A549 (cell line): ENCODE results near the gene CDC42. TPM values are rescaled to one million over a fixed set of nuclear protein-coding genes. Genes with fewer than 3 reads are reported as not detected.

Experiments
- ATAC-seq, 2 experiments: fragments of 200-7000 bp in 1 of 2; fragments of >200 bp in 1 of 2; cut with Nextera tagmentation in 1 of 2; cut with Tn5 transposase in 1 of 2; 3 replicates each; pipeline versions ENCODE4 v1.8.0 to v1.9.1; 2018 to 2020; ENCODE audit warnings: mild to moderate bottlenecking in 1 of 2, moderate library complexity in 1 of 2
- CTCF ChIA-PET: fragments of 300-600 bp; sonication (Branson Sonifier 250); formaldehyde crosslinking; extraction: SDS; loops from one replicate; lab custom pipeline; 2021; ENCODE audit warnings: antibody characterized with exemption, inconsistent platforms; lab: Yijun Ruan, JAX
- POLR2A ChIA-PET: fragments of 350-600 bp; formaldehyde crosslinking; extraction: SDS; loops from one replicate; lab custom pipeline; 2021; ENCODE audit warnings: antibody characterized with exemption, inconsistent platforms; lab: Yijun Ruan, JAX
- DNase-seq, 2 experiments: peaks; one replicate each; pipeline versions ENCODE4 v3.0.0 to v3.0.0-alpha.2; 2011 to 2016; ENCODE audit warnings: low read depth in 1 of 2, low spot score in 1 of 2
- FAIRE-seq: peaks from 2 replicates; lab custom pipeline; 2011; peaks lifted over from hg19 to GRCh38; lab: Jason Lieb, UNC
- H3K27ac ChIP-seq, 2 experiments: fragments of >200 bp; sonication (Bioruptor Twin); formaldehyde crosslinking; 3 replicates each; pipeline ENCODE4 v1.5.1; 2016 to 2017
- H3K4me1 ChIP-seq: fragments of >200 bp; sonication (Bioruptor Twin); formaldehyde crosslinking; 3 replicates; pipeline ENCODE4 v1.6.1; 2016
- H3K4me2 ChIP-seq: fragments of >200 bp; sonication (Bioruptor Twin); formaldehyde crosslinking; 3 replicates; pipeline ENCODE4 v1.6.1; 2016
- H3K4me3 ChIP-seq: fragments of >200 bp; sonication (Bioruptor Twin); formaldehyde crosslinking; 3 replicates; pipeline ENCODE4 v1.5.1; 2016
- H3K9me3 ChIP-seq: fragments of >200 bp; sonication (Bioruptor Twin); formaldehyde crosslinking; 3 replicates; pipeline ENCODE4 v1.6.1; 2016
- EHF ChIP-seq: fragments of 250-450 bp; sonication (Bioruptor Pico); IDR thresholded peaks from 2 replicates; pipeline ENCODE4 v1.5.0; 2020; ENCODE audit warnings: mild to moderate bottlenecking
- ESRRA ChIP-seq: fragments of 150-350 bp; IDR thresholded peaks from 2 replicates; pipeline ENCODE4 v1.6.1; 2014; ENCODE audit warnings: mild to moderate bottlenecking, low read length, borderline replicate concordance
- FOSB ChIP-seq: fragments of 250-450 bp; sonication (Bioruptor Pico); IDR thresholded peaks from 2 replicates; pipeline ENCODE4 v1.5.0; 2020; ENCODE audit warnings: mild to moderate bottlenecking, moderate library complexity
- FOSL2 ChIP-seq, 2 experiments: fragments of 450-650 bp in 1 of 2; fragments of >200 bp in 1 of 2; sonication (Bioruptor Twin) in 1 of 2; formaldehyde crosslinking; IDR thresholded peaks; 2 replicates each; pipeline versions ENCODE4 v1.5.0 to v1.6.1; 2016 to 2020; ENCODE audit warnings: mild to moderate bottlenecking in 1 of 2, moderate library complexity in 1 of 2
- HEYL ChIP-seq: fragments of 250-450 bp; sonication (Bioruptor Pico); IDR thresholded peaks from 2 replicates; pipeline ENCODE4 v1.8.0; 2021; ENCODE audit warnings: mild to moderate bottlenecking, moderate library complexity
- NPAS2 ChIP-seq: fragments of 250-450 bp; sonication (Bioruptor Pico); IDR thresholded peaks from 2 replicates; pipeline ENCODE4 v1.8.0; 2022; ENCODE audit warnings: mild to moderate bottlenecking, moderate library complexity, borderline replicate concordance
- PHF8 ChIP-seq: fragments of 200-600 bp; sonication (generic); IDR thresholded peaks from 2 replicates; pipeline ENCODE4 v1.6.1; 2016; ENCODE audit warnings: low read depth, mild to moderate bottlenecking, antibody characterized with exemption, moderate library complexity, borderline replicate concordance
- POLR2A ChIP-seq: IDR thresholded peaks from 2 replicates; pipeline ENCODE4 v1.6.1; 2012; ENCODE audit warnings: mild to moderate bottlenecking, low read length
- RAD21 ChIP-seq, 2 experiments: fragments of >200 bp in 1 of 2; sonication (Bioruptor Twin) in 1 of 2; formaldehyde crosslinking in 1 of 2; IDR thresholded peaks in 1 of 2; conservative IDR thresholded peaks in 1 of 2; 2 replicates in 1 of 2; 3 replicates in 1 of 2; pipeline ENCODE4 v1.6.1; 2012 to 2018; ENCODE audit warnings: inconsistent platforms in 1 of 2
- RFX5 ChIP-seq: fragments of 450-650 bp; IDR thresholded peaks from 2 replicates; pipeline ENCODE4 v1.7.1; 2014; ENCODE audit warnings: antibody characterized with exemption, mild to moderate bottlenecking, moderate library complexity
- RNF2 ChIP-seq: fragments of 200-600 bp; sonication (generic); IDR thresholded peaks from 2 replicates; pipeline ENCODE4 v1.6.1; 2016; ENCODE audit warnings: low read depth, mild to moderate bottlenecking, antibody characterized with exemption, moderate library complexity, borderline replicate concordance
- SMC3 ChIP-seq: fragments of >200 bp; sonication (Bioruptor Twin); formaldehyde crosslinking; IDR thresholded peaks from 3 replicates; pipeline ENCODE4 v1.6.1; 2018; ENCODE audit warnings: inconsistent platforms
- SREBF2 ChIP-seq: fragments of 450-650 bp; IDR thresholded peaks from 2 replicates; pipeline ENCODE4 v1.6.1; 2014; ENCODE audit warnings: mild to moderate bottlenecking, moderate library complexity
- TP53 ChIP-seq: fragments of 250-450 bp; sonication (Bioruptor Pico); IDR thresholded peaks from 2 replicates; pipeline ENCODE4 v1.5.0; 2021; ENCODE audit warnings: mild to moderate bottlenecking, moderate library complexity
- WGBS: methylation state at CpG from one replicate; pipeline ENCODE4 v1.1.6; 2017; ENCODE audit errors: missing lambda C conversion rate; 5-methylcytosine and 5-hydroxymethylcytosine counted together
- polyA plus RNA-seq, 4 experiments: library from polyadenylated mRNA; depleted of rRNA in 3 of 4; stranded (reverse); fragments of >200 nt; fragmentation: RNase III in 1 of 4; extraction: RNeasy Plus Mini Kit Qiagen cat#74134 plus additional on column Dnase treatment in 1 of 4; gene quantifications; 2 replicates in 3 of 4; 3 replicates in 1 of 4; pipeline ENCODE4 v1.2.3, GENCODE V29; 2011 to 2017
- TF ChIP-seq, protein P1 (sequence below): fragments of 150-350 bp; IDR thresholded peaks from 2 replicates; pipeline ENCODE4 v1.6.1; 2014; ENCODE audit warnings: low read depth, mild to moderate bottlenecking, low read length
- TF ChIP-seq, protein P2 (sequence below): fragments of >200 bp; sonication (Bioruptor Twin); formaldehyde crosslinking; IDR thresholded peaks from 3 replicates; pipeline ENCODE4 v1.5.1; 2016

CDC42 gene
- polyA plus RNA-seq, 2 of the 4 experiments (the other 2 are of a cell fraction) = 155 to 212 TPM

DNA sequence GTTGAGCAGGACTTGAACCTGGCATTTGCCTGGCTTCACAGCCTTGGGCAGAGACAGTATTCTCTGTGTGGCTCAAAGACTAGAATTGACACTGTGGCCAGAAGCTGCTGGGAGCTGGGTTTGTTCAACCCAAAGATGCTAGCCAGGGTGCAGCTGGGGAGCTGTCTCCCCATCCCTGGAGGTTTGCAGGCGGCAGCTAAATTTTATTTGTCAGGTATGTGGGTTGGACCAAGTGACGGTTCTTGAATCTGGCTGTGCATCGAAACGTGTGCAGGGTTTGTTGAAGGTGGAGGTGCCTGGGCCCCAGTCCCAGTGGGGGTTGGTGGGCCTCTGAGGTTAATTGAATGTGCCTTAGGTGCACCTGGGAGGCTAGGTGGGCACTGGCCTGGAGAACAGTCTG is 78.6 kb downstream of the CDC42 start:
- ATAC-seq (no peak), DNase-seq (no peak), FAIRE-seq (no peak)
- POLR2A ChIA-PET = no interaction called here
- Histone ChIP-seq H3K9me3 (no peaks in the 10 kb centered on the region), H3K4me3 (no peak overlapping the region), H3K4me2 (no peak overlapping the region), H3K4me1 (peaks cover 13% of the 10 kb centered on the region), H3K27ac (no peak overlapping the region)
- 100% methylated on average over 2 of the region's 4 CpGs for WGBS
- CTCF ChIA-PET = interaction anchor here (0.6 to 3.9 kb wide), 17 partner anchors 10 to 524 kb away, joined by 3 to 35 read pairs (median 3); no protein-coding TSS in a partner anchor
- TF ChIP-seq FOSL2 (IDR thresholded peaks at IDR 0.05) (no peak), FOSL2 (CRISPR knock-in tag; IDR thresholded peaks at IDR 0.05) (no peak), PHF8 (no peak), EHF (no peak), TP53 (CRISPR knock-in tag) (no peak), HEYL (no peak), RFX5 (no peak), ESRRA (no peak), RNF2 (no peak), SREBF2 (no peak), POLR2A (no peak)
- TF ChIP-seq, protein P1, sequence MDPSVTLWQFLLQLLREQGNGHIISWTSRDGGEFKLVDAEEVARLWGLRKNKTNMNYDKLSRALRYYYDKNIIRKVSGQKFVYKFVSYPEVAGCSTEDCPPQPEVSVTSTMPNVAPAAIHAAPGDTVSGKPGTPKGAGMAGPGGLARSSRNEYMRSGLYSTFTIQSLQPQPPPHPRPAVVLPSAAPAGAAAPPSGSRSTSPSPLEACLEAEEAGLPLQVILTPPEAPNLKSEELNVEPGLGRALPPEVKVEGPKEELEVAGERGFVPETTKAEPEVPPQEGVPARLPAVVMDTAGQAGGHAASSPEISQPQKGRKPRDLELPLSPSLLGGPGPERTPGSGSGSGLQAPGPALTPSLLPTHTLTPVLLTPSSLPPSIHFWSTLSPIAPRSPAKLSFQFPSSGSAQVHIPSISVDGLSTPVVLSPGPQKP = no peak

DNA sequence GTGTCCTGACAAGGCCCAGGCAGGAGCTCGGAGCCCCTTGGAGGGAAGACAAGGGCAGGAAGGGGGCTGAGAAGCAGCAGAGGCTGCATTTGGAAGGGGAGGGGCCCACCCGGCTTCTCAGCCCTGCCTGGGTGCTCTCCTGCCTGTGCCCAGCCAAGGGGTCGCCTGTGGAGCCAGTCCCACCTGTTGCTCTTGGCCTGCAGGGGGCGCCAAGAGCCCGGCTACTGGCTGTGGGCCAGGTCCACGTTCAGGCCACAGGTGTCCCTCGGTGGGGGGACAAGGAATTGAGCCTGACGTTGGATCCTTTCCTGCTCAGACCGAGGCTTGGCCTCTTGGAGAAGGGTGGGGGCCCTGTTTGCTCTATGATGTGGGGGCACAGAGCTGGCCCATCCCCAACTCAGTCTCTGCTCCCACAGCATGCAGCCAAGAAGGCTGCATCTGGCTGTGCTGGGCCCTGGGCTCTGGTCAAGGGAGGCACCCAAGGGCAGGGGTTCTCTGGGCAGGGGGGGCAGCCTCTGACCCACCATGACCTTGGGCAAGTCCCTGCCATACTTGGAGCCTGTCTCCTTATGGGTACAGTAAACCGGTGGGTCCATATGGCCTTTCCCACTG is 79.5 kb downstream of the CDC42 start:
- no peak for FAIRE-seq
- Histone ChIP-seq H3K4me3 (no peak overlapping the region), H3K4me1 (peaks cover 13% of the 10 kb centered on the region), H3K4me2 (peak overlapping the region; percentile 51)
- WGBS = 0% methylated on average over 1 of the region's 10 CpGs
- peak; percentile 76 for TF ChIP-seq SMC3
- TF ChIP-seq RAD21 (conservative IDR thresholded peaks at IDR 0.05 in 1 of 2, IDR thresholded peaks at IDR 0.05 in 1 of 2) = peak; percentile 79 to 86
- TF ChIP-seq NPAS2 (CRISPR knock-in tag) = no peak
- TF ChIP-seq, protein P2, sequence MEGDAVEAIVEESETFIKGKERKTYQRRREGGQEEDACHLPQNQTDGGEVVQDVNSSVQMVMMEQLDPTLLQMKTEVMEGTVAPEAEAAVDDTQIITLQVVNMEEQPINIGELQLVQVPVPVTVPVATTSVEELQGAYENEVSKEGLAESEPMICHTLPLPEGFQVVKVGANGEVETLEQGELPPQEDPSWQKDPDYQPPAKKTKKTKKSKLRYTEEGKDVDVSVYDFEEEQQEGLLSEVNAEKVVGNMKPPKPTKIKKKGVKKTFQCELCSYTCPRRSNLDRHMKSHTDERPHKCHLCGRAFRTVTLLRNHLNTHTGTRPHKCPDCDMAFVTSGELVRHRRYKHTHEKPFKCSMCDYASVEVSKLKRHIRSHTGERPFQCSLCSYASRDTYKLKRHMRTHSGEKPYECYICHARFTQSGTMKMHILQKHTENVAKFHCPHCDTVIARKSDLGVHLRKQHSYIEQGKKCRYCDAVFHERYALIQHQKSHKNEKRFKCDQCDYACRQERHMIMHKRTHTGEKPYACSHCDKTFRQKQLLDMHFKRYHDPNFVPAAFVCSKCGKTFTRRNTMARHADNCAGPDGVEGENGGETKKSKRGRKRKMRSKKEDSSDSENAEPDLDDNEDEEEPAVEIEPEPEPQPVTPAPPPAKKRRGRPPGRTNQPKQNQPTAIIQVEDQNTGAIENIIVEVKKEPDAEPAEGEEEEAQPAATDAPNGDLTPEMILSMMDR = peak; percentile 76
- TF ChIP-seq, all 56 proteins: peak for 3
- H3K27ac ChIP-seq = peak overlapping the region in 1 of 2 experiments; percentile 40; a peak in 1 of 6 replicates
- ATAC-seq (peak; percentile 56 to 86; a peak in 4 of 6 replicates), DNase-seq (peak; percentile 43 to 53)
- ChIA-PET CTCF (interaction anchor here (0.6 to 3.9 kb wide), 24 partner anchors 9 to 288 kb away, joined by 3 to 35 read pairs (median 3); no protein-coding TSS in a partner anchor), POLR2A (no interaction called here)
- H3K9me3 ChIP-seq = no peaks in the 10 kb centered on the region

DNA sequence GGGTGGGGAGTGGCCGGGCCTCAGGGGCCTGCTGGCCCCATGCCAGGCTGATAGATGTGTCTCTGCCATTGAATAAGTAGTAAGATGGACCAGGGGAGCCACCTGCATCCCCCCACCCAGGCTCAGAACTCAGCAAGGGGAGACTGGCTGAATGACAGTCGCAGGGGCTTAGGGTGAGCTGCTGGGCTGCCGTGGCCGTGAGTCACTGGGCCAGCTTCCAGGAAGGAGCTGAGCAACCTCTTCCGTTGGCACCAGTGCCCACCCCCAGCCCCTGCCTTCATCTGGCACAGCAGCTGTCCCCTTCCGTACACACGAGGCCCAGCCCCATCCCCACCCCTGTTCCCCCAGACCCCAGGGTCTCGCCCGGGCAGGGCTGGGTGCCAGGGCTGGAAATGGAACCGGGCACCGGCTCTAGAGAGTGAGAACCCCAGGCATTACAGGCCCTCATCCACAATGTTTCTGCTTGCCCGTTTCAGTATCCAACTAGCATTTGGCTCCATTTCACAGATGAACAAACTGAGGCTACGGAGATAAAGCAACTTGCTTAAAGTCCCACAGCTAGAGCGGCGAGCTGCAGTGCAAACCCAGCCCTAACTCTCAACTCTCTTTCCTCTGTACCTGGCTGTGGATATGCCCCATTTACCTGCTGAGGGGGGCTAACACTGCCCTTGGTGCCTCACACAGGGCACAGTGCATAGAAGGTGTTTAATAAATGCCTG is 80.2 kb downstream of the CDC42 start:
- H3K4me2 ChIP-seq = peak overlapping the region; percentile 51
- H3K27ac ChIP-seq = peak overlapping the region in 1 of 2 experiments; percentile 40; a peak in 1 of 6 replicates
- ATAC-seq (peak; percentile 54 to 66; a peak in 3 of 6 replicates), FAIRE-seq (no peak), DNase-seq (peak in 1 of 2 experiments; percentile 41)
- H3K9me3 ChIP-seq = no peaks in the 10 kb centered on the region
- ChIA-PET CTCF (interaction anchor here (0.6 to 3.9 kb wide), 16 partner anchors 8 to 287 kb away, joined by 3 to 35 read pairs (median 5); no protein-coding TSS in a partner anchor), POLR2A (no interaction called here)
- H3K4me3 ChIP-seq = no peak overlapping the region
- peaks cover 13% of the 10 kb centered on the region for H3K4me1 ChIP-seq
- no peak for TF ChIP-seq FOSB (CRISPR knock-in tag)
- TF ChIP-seq, all 56 proteins: peak for 0
- 87% methylated on average over 4 of the region's 15 CpGs for WGBS
